AG10803 (cell line): ENCODE data around the gene MGAT5B.

Experiments
- DNase-seq: peaks from one replicate; pipeline ENCODE4 v3.0.0; 2010; ENCODE audit warnings: low read depth
- H3K4me3 ChIP-seq: 2 replicates; pipeline ENCODE4 v1.5.1; 2011; ENCODE audit warnings: mild to moderate bottlenecking, low read length, control low read depth
- CTCF ChIP-seq: conservative IDR thresholded peaks from 2 replicates; pipeline ENCODE4 v1.5.1; 2011; ENCODE audit warnings: mild to moderate bottlenecking, low read length, control low read depth, inconsistent platforms

Gene MGAT5B

GRCh38 chr17:76893623-76894334, 25.6 kb downstream of the MGAT5B start:
- TF ChIP-seq CTCF = no peak
- no peak overlapping the region for H3K4me3 ChIP-seq
- no peak for DNase-seq

- H3K4me3 ChIP-seq = no peak overlapping the region
- DNase-seq = no peak
- TF ChIP-seq CTCF = no peak
These were observed 26.6 kb downstream of the MGAT5B start for GRCh38 chr17:76894842-76895241.

- no peak overlapping the region for H3K4me3 ChIP-seq
- TF ChIP-seq CTCF = no peak
- DNase-seq = no peak
These were observed 28.8 kb downstream of the MGAT5B start for GRCh38 chr17:76897023-76897422.

- TF ChIP-seq CTCF = no peak
- H3K4me3 ChIP-seq = no peak overlapping the region
- DNase-seq = no peak
These were observed 31.2 kb downstream of the MGAT5B start for GRCh38 chr17:76899414-76899813.

- no peak overlapping the region for H3K4me3 ChIP-seq
- DNase-seq = no peak
- TF ChIP-seq CTCF = no peak
These were observed 32.5 kb downstream of the MGAT5B start for GRCh38 chr17:76900723-76901122.

GRCh38 chr17:76901542-76902197, 33.5 kb downstream of the MGAT5B start:
- no peak for DNase-seq
- TF ChIP-seq CTCF = no peak
- no peak overlapping the region for H3K4me3 ChIP-seq

GRCh38 chr17:76902476-76902875, 34.3 kb downstream of the MGAT5B start:
- no peak for DNase-seq
- no peak for TF ChIP-seq CTCF
- H3K4me3 ChIP-seq = no peak overlapping the region
